ENCODE measurements around the gene PTPRN2. TPM values are rescaled to one million over a fixed set of nuclear protein-coding genes. Genes with fewer than 3 reads are reported as not detected.
"Not testable (repeated sequence)": the region's sequence is repeated elsewhere in the genome, so short reads cannot be mapped to it uniquely, and the experiment has no call there.

The PTPRN2 gene
- total RNA-seq, 1 experiment from 2014 or later = 1.1 TPM

- Histone ChIP-seq H3K4me3 (ENCODE audit: low read depth in 2 of 2, low read length in 2 of 2) (no peak overlapping the region), H3K9me3 (ENCODE audit: control insufficient read depth, insufficient read depth, low read depth, low read length) (no peaks in the 10 kb centered on the region), H3K27me3 (ENCODE audit: control insufficient read depth, insufficient read depth, low read length) (no peaks in the 10 kb centered on the region; the same call in 1 of the 2 replicates), H3K36me3 (ENCODE audit: control insufficient read depth, insufficient read depth, low read length) (no peaks in the 10 kb centered on the region), H3K27ac (ENCODE audit: low read length) (no peak overlapping the region), H3K4me1 (ENCODE audit: control insufficient read depth, insufficient read depth, low read length) (no peaks in the 10 kb centered on the region)
- DNase-seq (ENCODE audit: low read depth, low spot score) (no peak), ATAC-seq (no peak)
- in situ Hi-C loops (cut with HindIII; ENCODE audit: low pct_unique_long_range_greater_than_20kb, low sequenced_read_pairs) (no loop called here), intact Hi-C loops (cut with micrococcal nuclease; ENCODE audit: unreplicated experiment) (no loop called here)
- BruUV-seq (replicated peaks) = no TSS peak
- CTCF ChIA-PET = no interaction called here
- TF ChIP-seq, protein P1, sequence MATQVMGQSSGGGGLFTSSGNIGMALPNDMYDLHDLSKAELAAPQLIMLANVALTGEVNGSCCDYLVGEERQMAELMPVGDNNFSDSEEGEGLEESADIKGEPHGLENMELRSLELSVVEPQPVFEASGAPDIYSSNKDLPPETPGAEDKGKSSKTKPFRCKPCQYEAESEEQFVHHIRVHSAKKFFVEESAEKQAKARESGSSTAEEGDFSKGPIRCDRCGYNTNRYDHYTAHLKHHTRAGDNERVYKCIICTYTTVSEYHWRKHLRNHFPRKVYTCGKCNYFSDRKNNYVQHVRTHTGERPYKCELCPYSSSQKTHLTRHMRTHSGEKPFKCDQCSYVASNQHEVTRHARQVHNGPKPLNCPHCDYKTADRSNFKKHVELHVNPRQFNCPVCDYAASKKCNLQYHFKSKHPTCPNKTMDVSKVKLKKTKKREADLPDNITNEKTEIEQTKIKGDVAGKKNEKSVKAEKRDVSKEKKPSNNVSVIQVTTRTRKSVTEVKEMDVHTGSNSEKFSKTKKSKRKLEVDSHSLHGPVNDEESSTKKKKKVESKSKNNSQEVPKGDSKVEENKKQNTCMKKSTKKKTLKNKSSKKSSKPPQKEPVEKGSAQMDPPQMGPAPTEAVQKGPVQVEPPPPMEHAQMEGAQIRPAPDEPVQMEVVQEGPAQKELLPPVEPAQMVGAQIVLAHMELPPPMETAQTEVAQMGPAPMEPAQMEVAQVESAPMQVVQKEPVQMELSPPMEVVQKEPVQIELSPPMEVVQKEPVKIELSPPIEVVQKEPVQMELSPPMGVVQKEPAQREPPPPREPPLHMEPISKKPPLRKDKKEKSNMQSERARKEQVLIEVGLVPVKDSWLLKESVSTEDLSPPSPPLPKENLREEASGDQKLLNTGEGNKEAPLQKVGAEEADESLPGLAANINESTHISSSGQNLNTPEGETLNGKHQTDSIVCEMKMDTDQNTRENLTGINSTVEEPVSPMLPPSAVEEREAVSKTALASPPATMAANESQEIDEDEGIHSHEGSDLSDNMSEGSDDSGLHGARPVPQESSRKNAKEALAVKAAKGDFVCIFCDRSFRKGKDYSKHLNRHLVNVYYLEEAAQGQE (IDR thresholded peaks at IDR 0.05; ENCODE audit: insufficient read depth in 1 of 2, low read depth in 2 of 2, low read length in 1 of 2) = no peak
- POLR2A ChIA-PET = no interaction called here
Observed at GRCh38 chr7:157735826-157736225, 851.8 kb downstream of the PTPRN2 start.

DNA sequence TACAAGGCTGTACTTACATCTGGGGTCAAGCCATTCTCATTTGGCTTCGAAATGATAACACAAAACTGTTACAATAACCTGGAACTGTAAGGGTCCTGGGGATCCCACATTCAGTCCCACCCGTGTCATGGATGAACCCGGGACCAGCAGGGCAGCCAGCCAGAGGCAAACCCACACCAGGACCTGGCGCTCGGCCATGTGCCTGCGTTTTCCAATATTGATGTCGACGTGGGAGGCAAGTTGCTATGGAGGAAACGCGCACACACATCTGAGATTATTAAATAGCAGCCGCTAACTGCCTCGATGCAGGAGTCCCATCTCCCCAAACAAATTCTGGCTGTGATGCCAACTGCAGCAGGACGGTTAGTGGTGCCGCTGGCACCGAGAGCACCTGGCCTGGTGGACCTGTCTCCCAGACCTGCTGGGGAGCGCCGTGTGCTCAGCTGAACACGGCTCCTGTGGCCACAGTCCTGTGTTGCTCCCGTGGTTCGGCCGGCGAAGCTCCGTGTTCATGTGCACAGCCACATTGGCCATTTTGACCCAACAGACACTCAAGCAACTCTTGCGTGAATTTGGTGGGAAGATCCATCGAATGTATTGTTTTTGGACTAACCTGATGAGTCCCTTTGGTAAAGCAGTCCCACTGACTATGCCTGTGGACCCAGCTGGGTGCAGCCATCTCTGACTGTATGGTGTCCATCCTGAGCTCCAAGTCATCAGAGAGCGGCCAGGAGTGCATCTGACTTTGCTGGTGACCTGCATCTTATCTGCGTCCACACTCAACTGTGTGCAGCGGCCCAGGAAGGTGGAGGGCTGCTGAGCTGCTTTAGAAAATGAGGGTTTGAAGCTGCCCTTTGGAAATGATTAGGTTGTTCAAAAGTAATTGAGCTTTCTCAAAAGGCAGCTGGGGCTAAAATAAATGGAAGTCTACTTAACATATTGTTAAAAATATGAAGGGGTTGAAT lies 852.7 kb downstream of the PTPRN2 start:
- no peak for DNase-seq (ENCODE audit: low read depth, low spot score)
- no peak for ATAC-seq
- in situ Hi-C loops (cut with HindIII; ENCODE audit: low pct_unique_long_range_greater_than_20kb, low sequenced_read_pairs) (no loop called here), intact Hi-C loops (cut with micrococcal nuclease; ENCODE audit: unreplicated experiment) (no loop called here)
- no peaks in the 10 kb centered on the region for H3K36me3 ChIP-seq (ENCODE audit: control insufficient read depth, insufficient read depth, low read length)
- no peaks in the 10 kb centered on the region; the same call in 1 of the 2 replicates for H3K4me1 ChIP-seq (ENCODE audit: control insufficient read depth, insufficient read depth, low read length)
- H3K27me3 ChIP-seq (ENCODE audit: control insufficient read depth, insufficient read depth, low read length) = no peaks in the 10 kb centered on the region; the same call in 1 of the 2 replicates
- BruUV-seq (replicated peaks) = no TSS peak
- H3K4me3 ChIP-seq (ENCODE audit: low read depth in 2 of 2, low read length in 2 of 2) = no peak overlapping the region
- CTCF ChIA-PET = no interaction called here
- H3K27ac ChIP-seq (ENCODE audit: low read length) = no peak overlapping the region
- POLR2A ChIA-PET = no interaction called here
- no peaks in the 10 kb centered on the region for H3K9me3 ChIP-seq (ENCODE audit: control insufficient read depth, insufficient read depth, low read depth, low read length)
- TF ChIP-seq CTCF (IDR thresholded peaks at IDR 0.05) (no peak), POLR2AphosphoS5 (IDR thresholded peaks at IDR 0.05; ENCODE audit: low read depth, low read length) (no peak), SIN3A (IDR thresholded peaks at IDR 0.05; ENCODE audit: borderline replicate concordance, insufficient read depth, low read depth, low read length) (no peak), TCF7L2 (IDR thresholded peaks at IDR 0.05; ENCODE audit: low read depth, low read length) (no peak)
- TF ChIP-seq, protein P1 (IDR thresholded peaks at IDR 0.05; ENCODE audit: insufficient read depth in 1 of 2, low read depth in 2 of 2, low read length in 1 of 2) = no peak

- CTCF ChIA-PET; H3K4me1 ChIP-seq (ENCODE audit: control insufficient read depth, insufficient read depth, low read length); POLR2A ChIA-PET; H3K27ac ChIP-seq (ENCODE audit: low read length); BruUV-seq (replicated peaks); H3K27me3 ChIP-seq (ENCODE audit: control insufficient read depth, insufficient read depth, low read length); H3K4me3 ChIP-seq (ENCODE audit: low read depth in 2 of 2, low read length in 2 of 2); in situ Hi-C loops (cut with HindIII; ENCODE audit: low pct_unique_long_range_greater_than_20kb, low sequenced_read_pairs); ATAC-seq; DNase-seq (ENCODE audit: low read depth, low spot score); H3K9me3 ChIP-seq (ENCODE audit: control insufficient read depth, insufficient read depth, low read depth, low read length); intact Hi-C loops (cut with micrococcal nuclease; ENCODE audit: unreplicated experiment); H3K36me3 ChIP-seq (ENCODE audit: control insufficient read depth, insufficient read depth, low read length): not testable (repeated sequence)
Observed at GRCh38 chr7:157733760-157734395, 853.7 kb downstream of the PTPRN2 start.
